ENCODE measurements around the gene RAB19.

DNA sequence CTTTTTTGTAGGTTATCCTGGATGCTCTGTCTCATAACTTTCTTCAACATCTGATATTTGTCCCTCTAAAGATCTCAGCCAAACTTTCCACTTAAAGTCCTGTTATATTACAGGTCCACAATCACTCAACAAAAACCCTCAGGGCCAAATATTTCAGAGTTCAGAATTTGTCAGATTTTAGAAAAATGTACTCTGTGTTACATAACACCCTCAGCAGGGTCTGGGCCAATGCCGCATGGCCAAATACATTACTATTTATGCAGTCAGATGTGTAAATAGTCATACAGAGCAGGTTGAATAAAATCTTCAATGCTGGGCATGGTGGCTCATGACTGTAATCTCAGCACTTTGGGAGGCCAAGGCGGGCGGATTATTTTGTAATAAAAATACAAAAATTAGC is 11.5 kb downstream of the RAB19 start:
- TF ChIP-seq, protein P1, sequence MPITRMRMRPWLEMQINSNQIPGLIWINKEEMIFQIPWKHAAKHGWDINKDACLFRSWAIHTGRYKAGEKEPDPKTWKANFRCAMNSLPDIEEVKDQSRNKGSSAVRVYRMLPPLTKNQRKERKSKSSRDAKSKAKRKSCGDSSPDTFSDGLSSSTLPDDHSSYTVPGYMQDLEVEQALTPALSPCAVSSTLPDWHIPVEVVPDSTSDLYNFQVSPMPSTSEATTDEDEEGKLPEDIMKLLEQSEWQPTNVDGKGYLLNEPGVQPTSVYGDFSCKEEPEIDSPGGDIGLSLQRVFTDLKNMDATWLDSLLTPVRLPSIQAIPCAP (CRISPR knock-in tag; IDR thresholded peaks at IDR 0.05) = no peak
- TF ChIP-seq, protein P2, sequence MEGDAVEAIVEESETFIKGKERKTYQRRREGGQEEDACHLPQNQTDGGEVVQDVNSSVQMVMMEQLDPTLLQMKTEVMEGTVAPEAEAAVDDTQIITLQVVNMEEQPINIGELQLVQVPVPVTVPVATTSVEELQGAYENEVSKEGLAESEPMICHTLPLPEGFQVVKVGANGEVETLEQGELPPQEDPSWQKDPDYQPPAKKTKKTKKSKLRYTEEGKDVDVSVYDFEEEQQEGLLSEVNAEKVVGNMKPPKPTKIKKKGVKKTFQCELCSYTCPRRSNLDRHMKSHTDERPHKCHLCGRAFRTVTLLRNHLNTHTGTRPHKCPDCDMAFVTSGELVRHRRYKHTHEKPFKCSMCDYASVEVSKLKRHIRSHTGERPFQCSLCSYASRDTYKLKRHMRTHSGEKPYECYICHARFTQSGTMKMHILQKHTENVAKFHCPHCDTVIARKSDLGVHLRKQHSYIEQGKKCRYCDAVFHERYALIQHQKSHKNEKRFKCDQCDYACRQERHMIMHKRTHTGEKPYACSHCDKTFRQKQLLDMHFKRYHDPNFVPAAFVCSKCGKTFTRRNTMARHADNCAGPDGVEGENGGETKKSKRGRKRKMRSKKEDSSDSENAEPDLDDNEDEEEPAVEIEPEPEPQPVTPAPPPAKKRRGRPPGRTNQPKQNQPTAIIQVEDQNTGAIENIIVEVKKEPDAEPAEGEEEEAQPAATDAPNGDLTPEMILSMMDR (IDR thresholded peaks at IDR 0.05) = no peak
- TF ChIP-seq, protein P3, sequence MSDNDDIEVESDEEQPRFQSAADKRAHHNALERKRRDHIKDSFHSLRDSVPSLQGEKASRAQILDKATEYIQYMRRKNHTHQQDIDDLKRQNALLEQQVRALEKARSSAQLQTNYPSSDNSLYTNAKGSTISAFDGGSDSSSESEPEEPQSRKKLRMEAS (CRISPR knock-in tag; IDR thresholded peaks at IDR 0.05) = no peak
- TF ChIP-seq, protein P4, sequence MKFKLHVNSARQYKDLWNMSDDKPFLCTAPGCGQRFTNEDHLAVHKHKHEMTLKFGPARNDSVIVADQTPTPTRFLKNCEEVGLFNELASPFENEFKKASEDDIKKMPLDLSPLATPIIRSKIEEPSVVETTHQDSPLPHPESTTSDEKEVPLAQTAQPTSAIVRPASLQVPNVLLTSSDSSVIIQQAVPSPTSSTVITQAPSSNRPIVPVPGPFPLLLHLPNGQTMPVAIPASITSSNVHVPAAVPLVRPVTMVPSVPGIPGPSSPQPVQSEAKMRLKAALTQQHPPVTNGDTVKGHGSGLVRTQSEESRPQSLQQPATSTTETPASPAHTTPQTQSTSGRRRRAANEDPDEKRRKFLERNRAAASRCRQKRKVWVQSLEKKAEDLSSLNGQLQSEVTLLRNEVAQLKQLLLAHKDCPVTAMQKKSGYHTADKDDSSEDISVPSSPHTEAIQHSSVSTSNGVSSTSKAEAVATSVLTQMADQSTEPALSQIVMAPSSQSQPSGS (CRISPR knock-in tag; IDR thresholded peaks at IDR 0.05; ENCODE audit: borderline replicate concordance, low read depth) = no peak
